HG02884 (cell line): ENCODE data around the gene APOO.

Source experiments
- ATAC-seq: cut with Tn5 transposase; IDR thresholded peaks from one replicate; pipeline ENCODE4 v1.9.1; 2021; ENCODE audit warnings: mild to moderate bottlenecking, moderate library complexity; ENCODE audit not compliant: unreplicated experiment

Gene APOO

GRCh38 chrX:23907498-23908218 is at the start of gene APOO, which contains the start of gene CXorf58:
Gene APOO, minus strand, starts transcription at chrX:23907938. Its CDS starts 236 bp downstream, at chrX:23907702.
Gene CXorf58, plus strand, starts transcription at chrX:23908006. Its CDS starts 2,297 bp downstream, at chrX:23910303.
- peak; percentile 93 for ATAC-seq

- no peak for ATAC-seq
These were observed 46.7 kb upstream of the APOO start for GRCh38 chrX:23954396-23954795.

GRCh38 chrX:23953908-23954269 is 46.2 kb upstream of the APOO start:
- no peak for ATAC-seq

GRCh38 chrX:23952984-23953907 is 45.5 kb upstream of the APOO start:
- ATAC-seq, result peak; percentile 90

- no peak for ATAC-seq
These were observed 44.7 kb upstream of the APOO start for GRCh38 chrX:23952391-23952790.

- no peak for ATAC-seq
These were observed 37.5 kb upstream of the APOO start for GRCh38 chrX:23945206-23945605.

- ATAC-seq, result no peak
These were observed 36.5 kb upstream of the APOO start for GRCh38 chrX:23944234-23944633.

- ATAC-seq, result no peak
These were observed 31.5 kb upstream of the APOO start for GRCh38 chrX:23939203-23939602.

- no peak for ATAC-seq
These were observed 31.0 kb upstream of the APOO start for GRCh38 chrX:23938690-23939089.

- no peak for ATAC-seq
These were observed 29.4 kb upstream of the APOO start for GRCh38 chrX:23937100-23937499.

- no peak for ATAC-seq
These were observed 28.4 kb upstream of the APOO start for GRCh38 chrX:23936180-23936579.

GRCh38 chrX:23935106-23935505 is 27.4 kb upstream of the APOO start:
- ATAC-seq, result no peak

GRCh38 chrX:23932046-23932445 is 24.3 kb upstream of the APOO start:
- no peak for ATAC-seq

GRCh38 chrX:23930894-23931604 is 23.3 kb upstream of the APOO start:
- ATAC-seq, result no peak

- no peak for ATAC-seq
These were observed 18.3 kb upstream of the APOO start for GRCh38 chrX:23926015-23926414.

- ATAC-seq, result no peak
These were observed 12.1 kb upstream of the APOO start for GRCh38 chrX:23919706-23920320.

- ATAC-seq, result no peak
These were observed 11.4 kb upstream of the APOO start for GRCh38 chrX:23919148-23919547.

GRCh38 chrX:23911126-23911835 is 3.5 kb upstream of the APOO start:
- ATAC-seq, result no peak

GRCh38 chrX:23908219-23909004 is 674 bp upstream of the APOO start:
- ATAC-seq, result no peak

GRCh38 chrX:23907111-23907497 is 634 bp downstream of the APOO start:
- peak; percentile 6 for ATAC-seq
